Skeletal muscle tissue (tissue), 4 donors: ENCODE measurements around the gene DNALI1. TPM values are rescaled to one million over a fixed set of nuclear protein-coding genes. Genes with fewer than 3 reads are reported as not detected.
A peak's percentile ranks its signal among the peaks of the same experiment; 100 is the strongest.
"Not testable (repeated sequence)": the region's sequence is repeated elsewhere in the genome, so short reads cannot be mapped to it uniquely, and the experiment has no call there.

Experiments used
- H3K27ac ChIP-seq: one replicate; pipeline ENCODE4 v1.7.0; 2013; ENCODE audit warnings: mild to moderate bottlenecking, low read depth, low read length, inconsistent platforms
- H3K27me3 ChIP-seq, 3 donors: one replicate each; pipeline ENCODE4 v1.7.0; 2013; ENCODE audit warnings: low read length in 3 of 3; ENCODE audit not compliant: control insufficient read depth in 3 of 3, insufficient read depth in 3 of 3
- H3K36me3 ChIP-seq, 3 donors: one replicate each; pipeline ENCODE4 v1.7.0; 2013; ENCODE audit warnings: low read length in 3 of 3; ENCODE audit not compliant: control insufficient read depth in 3 of 3, insufficient read depth in 3 of 3
- H3K4me1 ChIP-seq, 3 donors: one replicate each; pipeline ENCODE4 v1.7.0; 2013; ENCODE audit warnings: low read length in 3 of 3, mild to moderate bottlenecking in 3 of 3; ENCODE audit not compliant: control insufficient read depth in 3 of 3, insufficient read depth in 3 of 3
- H3K4me3 ChIP-seq, 3 donors: one replicate each; pipeline ENCODE4 v1.7.0; 2013; ENCODE audit warnings: low read length in 3 of 3
- H3K9ac ChIP-seq, 3 donors: one replicate each; pipeline ENCODE4 v1.7.0; 2013; ENCODE audit warnings: low read length in 3 of 3, mild to moderate bottlenecking in 3 of 3, moderate library complexity in 2 of 3, low read depth in 1 of 3
- H3K9me3 ChIP-seq, 3 donors: one replicate each; pipeline ENCODE4 v1.7.0; 2013; ENCODE audit warnings: low read length in 3 of 3; ENCODE audit not compliant: control insufficient read depth in 3 of 3
- total RNA-seq: library from RNA; depleted of rRNA; stranded (reverse); fragments of >200 nt; gene quantifications from one replicate; pipeline ENCODE4 v1.2.3, GENCODE V29; 2014
- donor health status: Osteomylitis.

Gene DNALI1
- total RNA-seq = 1.0 TPM

GRCh38 chr1:37556712-37557196 is at the start of gene DNALI1:
Gene DNALI1, plus strand, starts transcription at chr1:37556940. Its CDS starts 55 bp downstream, at chr1:37556995.
- Histone ChIP-seq H3K27ac (peak within 1 kb of the TSS; percentile 54), H3K27me3 (peaks cover 0 to 3% (median 0%) of the 10 kb centered on the region in 3 donors), H3K4me1 (peaks cover 15 to 26% (median 23%) of the 10 kb centered on the region in 3 donors), H3K9ac (peak within 1 kb of the TSS; percentile 8 to 57 (median 54)), H3K9me3 (no peaks in the 10 kb centered on the region), H3K4me3 (peak within 1 kb of the TSS; percentile 68 to 70 (median 70)), H3K36me3 (peaks cover 6 to 9% (median 7%) of the 10 kb centered on the region in 3 donors)

DNA sequence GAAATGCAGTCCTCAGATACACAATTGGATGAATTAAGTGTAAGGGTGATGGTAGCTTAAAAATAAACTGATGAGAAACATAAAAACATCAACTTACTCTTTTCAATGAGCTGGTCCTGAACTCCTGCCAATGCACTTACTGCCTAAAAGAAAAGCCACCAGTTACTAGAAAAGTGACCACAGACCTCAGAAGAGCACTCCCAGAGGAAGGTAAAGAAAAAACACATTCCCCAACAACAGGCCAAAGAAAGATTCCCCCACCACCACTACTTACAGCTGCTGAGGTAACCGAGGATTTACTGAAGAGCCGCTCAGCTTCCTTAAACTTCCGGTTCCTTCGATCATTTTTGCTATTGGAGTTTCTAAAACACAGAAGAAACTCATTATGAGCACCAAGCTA is 47.6 kb upstream of the DNALI1 start:
- Histone ChIP-seq H3K36me3 (peaks cover 21 to 44% (median 34%) of the 10 kb centered on the region in 3 donors), H3K27me3 (no peaks in the 10 kb centered on the region), H3K9me3 (no peaks in the 10 kb centered on the region), H3K9ac (no peak overlapping the region), H3K27ac (no peak overlapping the region), H3K4me3 (no peak overlapping the region), H3K4me1 (peaks cover 8 to 10% (median 9%) of the 10 kb centered on the region in 3 donors)

DNA sequence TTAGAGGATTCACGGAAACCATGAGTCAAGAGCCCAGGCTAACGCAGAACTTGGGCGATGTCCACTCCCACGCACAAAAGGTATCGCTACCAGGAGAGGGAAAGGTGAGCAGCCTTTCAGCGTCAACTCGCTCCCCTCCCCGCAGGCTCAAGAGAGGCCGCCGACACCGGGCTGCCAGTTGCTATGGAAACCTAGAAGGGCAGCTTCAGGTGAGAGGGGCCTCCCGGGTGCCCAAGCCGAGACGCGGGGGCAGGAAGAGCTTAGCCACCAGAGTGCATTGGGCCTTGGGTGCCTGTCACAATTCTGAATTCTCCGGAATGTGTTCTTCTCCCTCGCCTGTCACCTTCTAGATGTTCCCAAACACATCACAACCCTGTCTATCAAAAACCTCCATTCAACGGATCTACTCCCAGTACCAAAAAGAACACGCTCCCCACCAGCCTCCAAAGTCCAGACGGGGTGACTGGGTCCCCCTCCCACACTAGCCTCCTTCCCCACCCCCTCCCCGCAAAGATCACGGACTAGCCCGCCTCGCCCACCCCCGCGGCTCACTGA is 42.9 kb upstream of the DNALI1 start:
- peak overlapping the region; percentile 70 to 81 (median 72) for H3K9ac ChIP-seq
- peaks cover 13 to 17% (median 15%) of the 10 kb centered on the region in 3 donors for H3K4me1 ChIP-seq
- H3K9me3 ChIP-seq = no peaks in the 10 kb centered on the region
- H3K36me3 ChIP-seq = peaks cover 10 to 23% (median 19%) of the 10 kb centered on the region in 3 donors
- H3K27me3 ChIP-seq = no peaks in the 10 kb centered on the region
- peak overlapping the region; percentile 86 to 94 (median 88) for H3K4me3 ChIP-seq
- peak overlapping the region; percentile 76 for H3K27ac ChIP-seq

DNA sequence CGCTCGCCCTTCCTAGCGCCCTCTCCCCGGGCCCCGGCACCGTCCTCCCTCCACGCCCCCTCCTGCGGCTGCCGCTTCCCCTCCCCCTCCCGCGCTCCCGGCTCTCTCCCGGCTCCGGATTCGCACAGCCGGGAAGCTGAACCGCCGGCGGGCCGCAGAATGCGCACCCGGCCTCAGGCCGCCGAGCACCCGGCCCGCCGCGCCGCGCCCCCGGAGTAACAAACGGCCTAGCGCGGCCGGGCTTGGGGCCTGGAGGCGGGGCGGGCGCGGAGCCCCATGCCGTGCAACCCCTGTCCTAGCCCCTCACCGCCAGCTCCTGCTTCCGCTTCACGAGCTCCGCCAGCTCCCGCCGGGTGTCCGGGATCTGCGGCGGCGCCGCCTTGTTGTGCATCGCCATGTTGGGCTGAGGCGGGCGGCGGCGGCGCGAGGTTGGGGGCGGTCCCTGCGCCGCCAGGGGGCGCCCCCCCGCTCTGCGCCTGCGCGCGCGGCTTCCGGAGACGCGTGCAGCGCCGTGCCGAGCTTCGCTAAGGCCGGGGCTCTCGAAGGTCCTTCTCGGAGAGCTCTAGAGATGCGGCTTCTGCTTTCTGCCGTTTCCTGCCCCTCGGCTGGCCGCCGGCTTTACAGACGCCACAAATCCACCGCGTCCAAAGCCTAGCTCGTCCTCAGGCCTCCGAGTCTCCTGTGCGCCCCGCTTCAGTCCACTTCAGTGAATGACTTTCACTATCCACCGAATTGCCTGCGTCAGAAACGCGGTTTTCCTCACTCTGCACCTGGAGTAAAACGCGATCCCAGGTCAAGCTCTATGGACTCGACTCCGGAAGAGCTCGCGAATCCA is 42.2 kb upstream of the DNALI1 start, which contains the start of gene MEAF6:
MEAF6 (minus strand) TSS at position 417 of the 835 bp plus-strand sequence; CDS start at position 397, 20 bp downstream.
- Histone ChIP-seq H3K4me1 (peaks cover 13 to 17% (median 15%) of the 10 kb centered on the region in 3 donors), H3K27ac (peak within 1 kb of the TSS; percentile 76), H3K36me3 (peaks cover 6 to 17% (median 13%) of the 10 kb centered on the region in 3 donors), H3K27me3 (peaks cover 0 to 2% (median 0%) of the 10 kb centered on the region in 3 donors), H3K9ac (peak within 1 kb of the TSS; percentile 88 to 94 (median 90)), H3K9me3 (no peaks in the 10 kb centered on the region), H3K4me3 (peak within 1 kb of the TSS; percentile 86 to 94 (median 89))

DNA sequence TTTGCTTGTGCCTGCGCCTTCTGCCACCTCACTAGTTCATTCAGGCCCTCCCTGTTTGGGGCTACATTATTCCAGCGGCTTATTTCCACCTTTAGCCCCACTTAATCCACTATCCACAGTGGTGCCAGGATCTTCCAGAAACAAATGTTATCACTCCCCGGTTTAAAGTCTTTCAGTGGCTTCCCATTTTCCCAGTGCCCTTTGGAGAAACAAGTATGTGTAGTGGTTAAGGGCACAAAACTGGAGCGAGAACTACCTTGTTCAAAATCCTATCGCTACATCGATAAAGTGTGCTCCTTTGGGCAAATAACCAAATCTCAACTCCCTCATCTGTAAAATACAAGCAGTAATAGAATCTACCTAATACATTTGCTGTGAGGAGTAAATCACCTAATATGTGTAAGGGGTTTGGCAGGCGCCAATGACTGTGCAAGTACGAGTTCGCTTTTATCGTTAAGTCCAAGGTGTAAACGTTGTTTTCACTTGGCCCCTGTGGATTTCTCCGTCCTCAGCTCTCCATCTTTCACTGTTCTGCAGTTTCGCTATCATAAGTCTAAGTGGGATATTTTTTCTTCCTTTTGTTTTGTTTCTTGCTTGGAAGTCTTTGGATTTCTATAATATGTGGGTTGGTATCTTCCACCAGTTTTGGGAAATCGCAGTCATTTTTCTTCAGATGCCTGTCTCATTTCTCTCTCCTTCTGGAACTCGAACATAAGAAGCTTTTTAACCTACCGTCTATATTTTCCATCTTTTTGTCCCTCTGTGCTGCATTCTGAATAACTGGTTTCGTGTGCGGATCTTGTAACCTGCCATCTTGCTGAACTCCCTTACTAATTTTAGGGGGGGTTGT is 41.3 kb upstream of the DNALI1 start:
- peak overlapping the region; percentile 88 to 94 (median 90) for H3K9ac ChIP-seq
- H3K36me3 ChIP-seq = peaks cover 6 to 17% (median 13%) of the 10 kb centered on the region in 3 donors
- H3K4me3 ChIP-seq = peak overlapping the region; percentile 86 to 94 (median 89)
- H3K9me3 ChIP-seq = no peaks in the 10 kb centered on the region
- peaks cover 13 to 17% (median 15%) of the 10 kb centered on the region in 3 donors for H3K4me1 ChIP-seq
- H3K27ac ChIP-seq = peak overlapping the region; percentile 76
- peaks cover 0 to 3% (median 0%) of the 10 kb centered on the region in 3 donors for H3K27me3 ChIP-seq

- H3K27ac ChIP-seq = no peak overlapping the region
- H3K9me3 ChIP-seq = no peaks in the 10 kb centered on the region
- H3K36me3 ChIP-seq = peaks cover 2 to 5% (median 4%) of the 10 kb centered on the region in 3 donors
- peaks cover 0 to 3% (median 0%) of the 10 kb centered on the region in 3 donors for H3K27me3 ChIP-seq
- no peak overlapping the region for H3K9ac ChIP-seq
- no peak overlapping the region for H3K4me3 ChIP-seq
- peaks cover 13 to 17% (median 15%) of the 10 kb centered on the region in 3 donors for H3K4me1 ChIP-seq
Measured at GRCh38 chr1:37517569-37517968, 39.2 kb upstream of the DNALI1 start.

- H3K4me3 ChIP-seq, H3K9ac ChIP-seq, H3K27ac ChIP-seq, H3K27me3 ChIP-seq, H3K36me3 ChIP-seq, H3K9me3 ChIP-seq: not testable (repeated sequence)
- H3K4me1 ChIP-seq = peaks cover 11 to 15% (median 13%) of the 10 kb centered on the region in 3 donors
Measured at GRCh38 chr1:37518241-37518640, 38.5 kb upstream of the DNALI1 start.

- H3K36me3 ChIP-seq, H3K4me1 ChIP-seq, H3K9me3 ChIP-seq, H3K27ac ChIP-seq, H3K27me3 ChIP-seq, H3K9ac ChIP-seq: not testable (repeated sequence)
- H3K4me3 ChIP-seq = peak overlapping the region in 1 of 3 donors; percentile 29
Measured at GRCh38 chr1:37518929-37519328, 37.8 kb upstream of the DNALI1 start.

DNA sequence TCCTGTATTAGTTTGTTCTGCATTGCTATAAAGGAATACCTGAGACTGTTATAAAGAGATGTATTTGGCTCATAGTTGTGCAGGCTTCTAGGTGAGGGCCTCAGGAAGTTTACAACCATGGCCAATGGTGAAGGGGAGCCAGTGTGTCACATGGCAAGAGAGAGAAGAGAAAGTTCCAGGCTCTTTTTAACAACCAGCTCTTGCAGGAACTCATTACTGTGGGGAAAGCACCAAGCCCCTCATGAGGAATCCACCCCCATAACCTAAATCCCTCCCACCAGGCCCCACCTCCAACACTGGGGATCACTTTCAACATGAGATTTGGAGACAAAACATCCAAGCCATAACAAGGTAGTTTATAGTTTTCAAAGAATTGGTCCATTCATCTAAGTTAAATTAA is 37.1 kb upstream of the DNALI1 start:
- no peak overlapping the region for H3K9ac ChIP-seq
- peaks cover 0 to 3% (median 0%) of the 10 kb centered on the region in 3 donors for H3K27me3 ChIP-seq
- H3K4me1 ChIP-seq = peaks cover 4 to 8% (median 6%) of the 10 kb centered on the region in 3 donors
- no peak overlapping the region for H3K4me3 ChIP-seq
- H3K36me3 ChIP-seq = no peaks in the 10 kb centered on the region
- H3K27ac ChIP-seq = no peak overlapping the region
- no peaks in the 10 kb centered on the region for H3K9me3 ChIP-seq
